Smooth muscle cell (in vitro differentiated cells): ENCODE measurements around the gene SPANXC. TPM values are rescaled to one million over a fixed set of nuclear protein-coding genes. Genes with fewer than 3 reads are reported as not detected.
"Not testable (repeated sequence)": the region's sequence is repeated elsewhere in the genome, so short reads cannot be mapped to it uniquely, and the experiment has no call there.

Experiments
- DNase-seq: peaks from one replicate; lab custom pipeline; 2025; ENCODE audit not compliant: unreplicated experiment; lab: John Stamatoyannopoulos, UW
- H2AFZ ChIP-seq: fragments of 200-600 bp; sonication (generic); 2 replicates; pipeline ENCODE4 v1.6.0; 2016; ENCODE audit warnings: antibody characterized with exemption, low read depth, mild to moderate bottlenecking
- H3F3A ChIP-seq: fragments of 200-600 bp; sonication (generic); 2 replicates; pipeline ENCODE4 v1.6.0; 2017; ENCODE audit warnings: antibody characterized with exemption, low read depth
- H3K27ac ChIP-seq: fragments of 200-600 bp; sonication (generic); 2 replicates; pipeline ENCODE4 v1.5.1; 2016; ENCODE audit warnings: low read depth, mild to moderate bottlenecking
- H3K27me3 ChIP-seq: fragments of 200-600 bp; sonication (generic); 2 replicates; pipeline ENCODE4 v1.6.1; 2016; ENCODE audit warnings: low read depth, mild to moderate bottlenecking
- H3K36me3 ChIP-seq: fragments of 200-600 bp; sonication (generic); 2 replicates; pipeline ENCODE4 v1.5.1; 2016; ENCODE audit warnings: low read depth
- H3K4me1 ChIP-seq: fragments of 200-600 bp; sonication (generic); 2 replicates; pipeline ENCODE4 v1.5.1; 2016; ENCODE audit warnings: low read depth
- H3K4me2 ChIP-seq: fragments of 200-600 bp; sonication (generic); 2 replicates; pipeline ENCODE4 v1.6.0; 2016; ENCODE audit warnings: mild to moderate bottlenecking
- H3K4me3 ChIP-seq: fragments of 200-600 bp; sonication (generic); 2 replicates; pipeline ENCODE4 v1.5.1; 2016; ENCODE audit warnings: mild to moderate bottlenecking
- H3K79me2 ChIP-seq: fragments of 200-600 bp; sonication (generic); 2 replicates; pipeline ENCODE4 v1.6.0; 2016; ENCODE audit warnings: low read depth, mild to moderate bottlenecking
- H3K9ac ChIP-seq: fragments of 200-600 bp; sonication (generic); 2 replicates; pipeline ENCODE4 v1.6.0; 2016; ENCODE audit warnings: low read depth
- H3K9me3 ChIP-seq: fragments of 200-600 bp; sonication (generic); replicated peaks from 2 replicates; pipeline ENCODE4 v1.5.1; 2016; ENCODE audit warnings: low read depth
- H4K20me1 ChIP-seq: fragments of 200-600 bp; sonication (generic); 2 replicates; pipeline ENCODE4 v1.6.0; 2016; ENCODE audit warnings: low read depth
- CTCF ChIP-seq: fragments of 200-600 bp; sonication (generic); IDR thresholded peaks from 2 replicates; pipeline ENCODE4 v1.5.1; 2017; ENCODE audit warnings: borderline replicate concordance, mild to moderate bottlenecking, antibody characterized with exemption; ENCODE audit not compliant: insufficient read depth, poor library complexity, severe bottlenecking
- WGBS: methylation state at CpG from one replicate; pipeline ENCODE4 v1.1.7; 2016; ENCODE audit warnings: low lambda C conversion rate; 5-methylcytosine and 5-hydroxymethylcytosine counted together
- polyA plus RNA-seq: library from polyadenylated mRNA; unstranded; fragments of >200 nt; fragmentation: Nextera tagmentation; extraction: Ambion mirVana; gene quantifications from 2 replicates; pipeline ENCODE4 v1.2.1, GENCODE V29; 2016
- total RNA-seq: library from RNA; depleted of rRNA; stranded (reverse); fragments of >200 nt; gene quantifications from 2 replicates; pipeline ENCODE4 v1.2.3, GENCODE V29; 2014

SPANXC gene
- total RNA-seq: not detected in 2 replicates
- not detected in 2 replicates for polyA plus RNA-seq

- not testable (repeated sequence) for H3K27ac ChIP-seq, H3K4me2 ChIP-seq, H3K9ac ChIP-seq, DNase-seq, H4K20me1 ChIP-seq, H3K36me3 ChIP-seq, H3K4me3 ChIP-seq, H2AFZ ChIP-seq, H3F3A ChIP-seq, H3K27me3 ChIP-seq, H3K4me1 ChIP-seq, H3K79me2 ChIP-seq, H3K9me3 ChIP-seq
- WGBS: 95% methylated on average over 6 of the region's 12 CpGs
Observed at GRCh38 chrX:141242417-141242816, at the start of gene SPANXC. Gene SPANXC (minus strand): TSS chrX:141242517. CDS start chrX:141242457, 60 bp downstream.

- H3K4me2 ChIP-seq: no peak overlapping the region
- no peaks in the 10 kb centered on the region for H3K9me3 ChIP-seq
- no peak for DNase-seq
- H3K27ac ChIP-seq: no peak overlapping the region
- H3K4me1 ChIP-seq: no peaks in the 10 kb centered on the region
- 57% methylated on average over 2 of the region's 2 CpGs for WGBS
- H2AFZ ChIP-seq: no peak overlapping the region
- no peaks in the 10 kb centered on the region for H3K36me3 ChIP-seq
- H3K9ac ChIP-seq: no peak overlapping the region
- no peaks in the 10 kb centered on the region for H3F3A ChIP-seq
- H3K4me3 ChIP-seq: no peak overlapping the region
- H4K20me1 ChIP-seq: no peaks in the 10 kb centered on the region
- no peaks in the 10 kb centered on the region for H3K79me2 ChIP-seq
- no peak for TF ChIP-seq CTCF
- H3K27me3 ChIP-seq: no peaks in the 10 kb centered on the region
Observed at GRCh38 chrX:141279476-141279875, 37.2 kb upstream of the SPANXC start.

- Histone ChIP-seq H3K9me3 (no peaks in the 10 kb centered on the region), H3K4me2 (no peak overlapping the region), H3K27me3 (no peaks in the 10 kb centered on the region), H3K79me2 (no peaks in the 10 kb centered on the region), H3K4me1 (no peaks in the 10 kb centered on the region), H3K36me3 (no peaks in the 10 kb centered on the region), H3K4me3 (no peak overlapping the region), H3K9ac (no peak overlapping the region), H3F3A (no peaks in the 10 kb centered on the region), H4K20me1 (no peaks in the 10 kb centered on the region), H2AFZ (no peak overlapping the region), H3K27ac (no peak overlapping the region)
- TF ChIP-seq CTCF: peak; percentile 57
- no peak for DNase-seq
- WGBS: 50% methylated on average over 3 of the region's 3 CpGs
Observed at GRCh38 chrX:141278306-141278705, 36.0 kb upstream of the SPANXC start.

- Histone ChIP-seq H4K20me1 (no peaks in the 10 kb centered on the region), H3K4me1 (no peaks in the 10 kb centered on the region), H3K9me3 (no peaks in the 10 kb centered on the region), H3K4me2 (no peak overlapping the region), H3F3A (no peaks in the 10 kb centered on the region), H3K9ac (no peak overlapping the region), H3K79me2 (no peaks in the 10 kb centered on the region), H3K36me3 (no peaks in the 10 kb centered on the region), H3K27ac (no peak overlapping the region), H3K27me3 (no peaks in the 10 kb centered on the region), H3K4me3 (no peak overlapping the region), H2AFZ (no peak overlapping the region)
- DNase-seq: no peak
- TF ChIP-seq CTCF: no peak
- WGBS: 79% methylated on average over 1 of the region's 1 CpG
Observed at GRCh38 chrX:141258080-141258479, 15.8 kb upstream of the SPANXC start.
